ENCODE results near the gene GPR3.

DNA sequence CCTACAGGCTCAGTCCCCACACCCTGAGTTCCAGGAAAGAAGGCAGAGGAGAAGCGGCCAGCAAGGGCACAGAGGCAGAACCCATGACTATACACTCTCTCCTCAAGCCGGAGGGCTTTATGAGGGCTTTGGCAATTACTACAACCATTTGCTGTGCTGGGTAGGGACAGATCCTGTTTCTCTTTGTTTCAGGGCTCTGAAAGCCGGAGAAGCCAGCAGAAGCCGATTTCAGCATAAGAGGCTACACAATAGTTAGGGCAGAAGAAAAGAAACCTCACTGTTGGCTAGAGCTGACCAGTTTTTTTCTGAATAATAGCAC lies 13.9 kb downstream of the GPR3 start:
- TF ChIP-seq, protein P1, sequence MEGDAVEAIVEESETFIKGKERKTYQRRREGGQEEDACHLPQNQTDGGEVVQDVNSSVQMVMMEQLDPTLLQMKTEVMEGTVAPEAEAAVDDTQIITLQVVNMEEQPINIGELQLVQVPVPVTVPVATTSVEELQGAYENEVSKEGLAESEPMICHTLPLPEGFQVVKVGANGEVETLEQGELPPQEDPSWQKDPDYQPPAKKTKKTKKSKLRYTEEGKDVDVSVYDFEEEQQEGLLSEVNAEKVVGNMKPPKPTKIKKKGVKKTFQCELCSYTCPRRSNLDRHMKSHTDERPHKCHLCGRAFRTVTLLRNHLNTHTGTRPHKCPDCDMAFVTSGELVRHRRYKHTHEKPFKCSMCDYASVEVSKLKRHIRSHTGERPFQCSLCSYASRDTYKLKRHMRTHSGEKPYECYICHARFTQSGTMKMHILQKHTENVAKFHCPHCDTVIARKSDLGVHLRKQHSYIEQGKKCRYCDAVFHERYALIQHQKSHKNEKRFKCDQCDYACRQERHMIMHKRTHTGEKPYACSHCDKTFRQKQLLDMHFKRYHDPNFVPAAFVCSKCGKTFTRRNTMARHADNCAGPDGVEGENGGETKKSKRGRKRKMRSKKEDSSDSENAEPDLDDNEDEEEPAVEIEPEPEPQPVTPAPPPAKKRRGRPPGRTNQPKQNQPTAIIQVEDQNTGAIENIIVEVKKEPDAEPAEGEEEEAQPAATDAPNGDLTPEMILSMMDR (IDR thresholded peaks at IDR 0.05): no peak
- no peak for TF ChIP-seq POLR2A (IDR thresholded peaks at IDR 0.05)

Data from stomach (tissue), 4 donors.